Stimulated activated CD8-positive, alpha-beta memory T cell treated with anti-CD3 and anti-CD28 coated beads, Interleukin-15, amount 100 ng/mL, for 24 hours (primary cell): ENCODE measurements around the gene ATXN7L1.
"Not testable (repeated sequence)": the region's sequence is repeated elsewhere in the genome, so short reads cannot be mapped to it uniquely, and the experiment has no call there.

ENCODE experiments used
- DNase-seq: peaks from one replicate; pipeline ENCODE4 v3.0.0-alpha.2; 2020; ENCODE audit warnings: low read depth

Gene ATXN7L1

GRCh38 chr7:105707381-105707780 lies 169.0 kb downstream of the ATXN7L1 start:
- DNase-seq, result no peak

- DNase-seq, result no peak
Measured at GRCh38 chr7:105705427-105705826, 171.0 kb downstream of the ATXN7L1 start.

- DNase-seq, result no peak
Measured at GRCh38 chr7:105703207-105703930, 173.0 kb downstream of the ATXN7L1 start.

GRCh38 chr7:105699568-105700236 lies 176.7 kb downstream of the ATXN7L1 start:
- no peak for DNase-seq

GRCh38 chr7:105698531-105698930 lies 177.9 kb downstream of the ATXN7L1 start:
- DNase-seq, result no peak

GRCh38 chr7:105697753-105698152 lies 178.6 kb downstream of the ATXN7L1 start:
- no peak for DNase-seq

GRCh38 chr7:105697169-105697568 lies 179.2 kb downstream of the ATXN7L1 start:
- DNase-seq, result not testable (repeated sequence)

GRCh38 chr7:105693576-105693975 lies 182.8 kb downstream of the ATXN7L1 start:
- no peak for DNase-seq

- no peak for DNase-seq
Measured at GRCh38 chr7:105691680-105692564, 184.5 kb downstream of the ATXN7L1 start.

GRCh38 chr7:105691082-105691679 lies 185.2 kb downstream of the ATXN7L1 start:
- no peak for DNase-seq

GRCh38 chr7:105690325-105690945 lies 186.0 kb downstream of the ATXN7L1 start:
- DNase-seq, result no peak

- no peak for DNase-seq
Measured at GRCh38 chr7:105689067-105689819, 187.2 kb downstream of the ATXN7L1 start.

GRCh38 chr7:105688617-105689016 lies 187.8 kb downstream of the ATXN7L1 start:
- DNase-seq, result no peak

- DNase-seq, result no peak
Measured at GRCh38 chr7:105685161-105685560, 191.2 kb downstream of the ATXN7L1 start.

- DNase-seq, result no peak
Measured at GRCh38 chr7:105682341-105683060, 193.9 kb downstream of the ATXN7L1 start.

GRCh38 chr7:105680505-105681187 lies 195.8 kb downstream of the ATXN7L1 start:
- DNase-seq, result no peak

GRCh38 chr7:105678811-105679495 lies 197.4 kb downstream of the ATXN7L1 start:
- DNase-seq, result no peak

GRCh38 chr7:105677817-105678573 lies 198.4 kb downstream of the ATXN7L1 start:
- DNase-seq, result no peak

GRCh38 chr7:105677410-105677730 lies 199.0 kb downstream of the ATXN7L1 start:
- DNase-seq, result no peak
